Right lobe of liver (tissue), 4 donors: ENCODE data around the gene NBEA.

Source experiments
- CTCF ChIP-seq, 4 donors: fragments of 200-600 bp in 3 of 4; fragments of 450-650 bp in 1 of 4; IDR thresholded peaks; one replicate each; pipeline versions ENCODE4 v1.5.1 to v1.8.0; 2016 to 2022; ENCODE audit warnings: antibody characterized with exemption in 4 of 4, mild to moderate bottlenecking in 2 of 4
- POLR2A ChIP-seq: fragments of 450-650 bp; IDR thresholded peaks from one replicate; pipeline ENCODE4 v1.6.1; 2017; ENCODE audit warnings: antibody characterized with exemption, mild to moderate bottlenecking
- donor health status: DM: no; HTN: no; CAD: no.
- donor health status: DM: no; HTN: no; CAD: no.
- donor health status: DM: no; HTN: yes; CAD: no.

- TF ChIP-seq CTCF (IDR thresholded peaks at IDR 0.05) = no peak
- TF ChIP-seq POLR2A = no peak
Observed at GRCh38 chr13:35598790-35599369, 656.8 kb downstream of the NBEA start.
